GM23338 (cell line): ENCODE data around the gene SNX7. TPM values are rescaled to one million over a fixed set of nuclear protein-coding genes. Genes with fewer than 3 reads are reported as not detected.

Experiments used
- ATAC-seq: fragments of 200-7000 bp; cut with Tn5 transposase; 3 replicates; pipeline ENCODE4 v1.9.1; 2020
- DNase-seq: peaks from one replicate; pipeline ENCODE4 v3.0.0-alpha.2; 2015; ENCODE audit warnings: low spot score
- H2AFZ ChIP-seq: fragments of 200-600 bp; sonication (generic); 2 replicates; pipeline ENCODE4 v1.8.0; 2016; ENCODE audit warnings: antibody characterized with exemption, mild to moderate bottlenecking, moderate library complexity
- H3F3A ChIP-seq: fragments of 200-600 bp; sonication (generic); replicated peaks from 2 replicates; pipeline ENCODE4 v1.8.0; 2017; ENCODE audit warnings: antibody characterized with exemption, mixed run types, low read depth
- H3K27ac ChIP-seq: fragments of 200-600 bp; sonication (generic); 2 replicates; pipeline ENCODE4 v1.6.1; 2016; ENCODE audit warnings: low read depth
- H3K27me3 ChIP-seq: fragments of 200-600 bp; sonication (generic); 2 replicates; pipeline ENCODE4 v1.8.0; 2016; ENCODE audit warnings: mild to moderate bottlenecking, mixed run types, moderate library complexity; ENCODE audit not compliant: insufficient read depth
- H3K36me3 ChIP-seq: fragments of 200-600 bp; sonication (generic); 2 replicates; pipeline ENCODE4 v1.8.0; 2016; ENCODE audit warnings: mild to moderate bottlenecking; ENCODE audit not compliant: insufficient read depth
- H3K4me1 ChIP-seq: fragments of 200-600 bp; sonication (generic); 2 replicates; pipeline ENCODE4 v1.8.0; 2016; ENCODE audit warnings: mild to moderate bottlenecking, moderate library complexity; ENCODE audit not compliant: insufficient read depth
- H3K4me2 ChIP-seq: fragments of 200-600 bp; sonication (generic); 2 replicates; pipeline ENCODE4 v1.7.1; 2017; ENCODE audit warnings: mixed run types
- H3K4me3 ChIP-seq: fragments of 200-600 bp; sonication (generic); 2 replicates; pipeline ENCODE4 v1.6.1; 2016; ENCODE audit warnings: mixed run types
- H3K79me2 ChIP-seq: fragments of 200-600 bp; sonication (generic); replicated peaks from 2 replicates; pipeline ENCODE4 v1.8.0; 2017; ENCODE audit warnings: mild to moderate bottlenecking; ENCODE audit not compliant: insufficient read depth
- H3K9me2 ChIP-seq: fragments of 200-600 bp; sonication (generic); 2 replicates; pipeline ENCODE4 v1.8.0; 2017; ENCODE audit not compliant: insufficient read depth
- H4K20me1 ChIP-seq: fragments of 200-600 bp; sonication (generic); replicated peaks from 2 replicates; pipeline ENCODE4 v1.8.0; 2017; ENCODE audit warnings: mild to moderate bottlenecking; ENCODE audit not compliant: insufficient read depth
- H3K27ac Mint-ChIP-seq: 2 replicates; pipeline ENCODE4 v1.8.0; 2020; ENCODE audit warnings: inconsistent platforms, mild to moderate bottlenecking, moderate library complexity, mixed read lengths
- H3K27me3 Mint-ChIP-seq: 3 replicates; pipeline ENCODE4 v1.8.0; 2022; ENCODE audit warnings: low read depth, mild to moderate bottlenecking, moderate library complexity, mixed read lengths, inconsistent platforms; ENCODE audit not compliant: insufficient read depth, poor library complexity
- H3K36me3 Mint-ChIP-seq: 3 replicates; pipeline ENCODE4 v1.8.0; 2021; ENCODE audit warnings: low read depth, mild to moderate bottlenecking, inconsistent platforms, moderate library complexity, mixed read lengths
- H3K4me1 Mint-ChIP-seq: 3 replicates; pipeline ENCODE4 v1.8.0; 2020; ENCODE audit warnings: mild to moderate bottlenecking, inconsistent platforms, mixed read lengths
- H3K4me3 Mint-ChIP-seq: 3 replicates; pipeline ENCODE4 v1.8.0; 2021; ENCODE audit warnings: moderate library complexity, mild to moderate bottlenecking, inconsistent platforms, mixed read lengths
- H3K9me3 Mint-ChIP-seq: 3 replicates; pipeline ENCODE4 v1.8.0; 2020; ENCODE audit warnings: moderate library complexity, mild to moderate bottlenecking, inconsistent platforms, mixed read lengths
- CREB1 ChIP-seq: fragments of 250-450 bp; sonication (Bioruptor Pico); IDR thresholded peaks from 2 replicates; pipeline ENCODE4 v1.5.0; 2020; ENCODE audit warnings: low read depth, mild to moderate bottlenecking, moderate library complexity
- CTCF ChIP-seq, 2 experiments: fragments of 200-600 bp in 1 of 2; sonication (generic) in 1 of 2; conservative IDR thresholded peaks; 2 replicates each; pipeline versions ENCODE4 v1.5.1 to v1.6.1; 2016 to 2017; ENCODE audit warnings: antibody characterized with exemption in 2 of 2, low read depth in 2 of 2, mild to moderate bottlenecking in 2 of 2, moderate library complexity in 1 of 2
- ETS1 ChIP-seq: IDR thresholded peaks from 2 replicates; pipeline ENCODE4 v1.6.1; 2016; ENCODE audit warnings: antibody characterized with exemption
- EZH2 ChIP-seq: fragments of 200-600 bp; sonication (generic); IDR thresholded peaks from one replicate; pipeline ENCODE4 v1.8.0; 2017; ENCODE audit warnings: antibody characterized with exemption, mild to moderate bottlenecking, low read depth; ENCODE audit not compliant: unreplicated experiment
- EZH2phosphoT487 ChIP-seq: fragments of 200-600 bp; sonication (generic); IDR thresholded peaks from one replicate; pipeline ENCODE4 v1.8.1; 2018; ENCODE audit warnings: antibody characterized with exemption; ENCODE audit not compliant: unreplicated experiment
- JUNB ChIP-seq: IDR thresholded peaks from one replicate; pipeline ENCODE4 v1.6.1; 2016; ENCODE audit warnings: antibody characterized with exemption; ENCODE audit not compliant: unreplicated experiment
- NANOG ChIP-seq: IDR thresholded peaks from 2 replicates; pipeline ENCODE4 v1.6.1; 2016; ENCODE audit warnings: antibody characterized with exemption, borderline replicate concordance
- POLR2AphosphoS5 ChIP-seq: IDR thresholded peaks from 2 replicates; pipeline ENCODE4 v1.6.1; 2016; ENCODE audit warnings: antibody characterized with exemption, low read depth
- REST ChIP-seq: IDR thresholded peaks from one replicate; pipeline ENCODE4 v1.6.1; 2018; ENCODE audit warnings: antibody characterized with exemption; ENCODE audit not compliant: unreplicated experiment
- STAT1 ChIP-seq: IDR thresholded peaks from one replicate; pipeline ENCODE4 v1.6.1; 2016; ENCODE audit warnings: antibody characterized with exemption; ENCODE audit not compliant: unreplicated experiment
- ZNF114 ChIP-seq: fragments of 250-450 bp; sonication (Bioruptor Pico); IDR thresholded peaks from 2 replicates; pipeline ENCODE4 v1.5.0; 2020; ENCODE audit warnings: mild to moderate bottlenecking, moderate library complexity
- ZNF331 ChIP-seq: fragments of 250-450 bp; sonication (Bioruptor Pico); IDR thresholded peaks from 2 replicates; pipeline ENCODE4 v1.5.0; 2020; ENCODE audit warnings: low read depth, mild to moderate bottlenecking, moderate library complexity
- polyA plus RNA-seq: library from polyadenylated mRNA; unstranded; fragments of >200 nt; fragmentation: Nextera tagmentation; extraction: Ambion mirVana; gene quantifications from 2 replicates; pipeline ENCODE4 v1.2.1, GENCODE V29; 2016
- total RNA-seq: library from RNA; depleted of rRNA; stranded (reverse); fragments of >200 nt; shearing (Covaris generic); gene quantifications from 2 replicates; pipeline ENCODE4 v1.2.3, GENCODE V29; 2014
- TF ChIP-seq, protein P1 (sequence below): fragments of 250-450 bp; sonication (Bioruptor Pico); IDR thresholded peaks from 2 replicates; pipeline ENCODE4 v1.5.0; 2020; ENCODE audit warnings: mild to moderate bottlenecking, moderate library complexity

Gene SNX7
- total and polyA plus RNA-seq, 2 experiments from 2014 or later, result 20.4 to 23.0 TPM

GRCh38 chr1:98723574-98723973 is 62.1 kb downstream of the SNX7 start:
- no peak overlapping the region for H3K4me2 ChIP-seq
- H3K4me3 ChIP-seq, result no peak overlapping the region
- H3K4me3 Mint-ChIP-seq, result no peak overlapping the region
- H3K36me3 ChIP-seq, result no peaks in the 10 kb centered on the region
- H3K27me3 Mint-ChIP-seq, result no peaks in the 10 kb centered on the region
- H4K20me1 ChIP-seq, result no peaks in the 10 kb centered on the region
- peaks cover 11% of the 10 kb centered on the region; the same call in 2 of the 3 replicates for H3K36me3 Mint-ChIP-seq
- H3K4me1 Mint-ChIP-seq, result peaks cover 11% of the 10 kb centered on the region
- H3K4me1 ChIP-seq, result peaks cover 11% of the 10 kb centered on the region; the same call in 1 of the 2 replicates
- H3K9me2 ChIP-seq, result no peaks in the 10 kb centered on the region
- H3K27ac ChIP-seq, result no peak overlapping the region
- TF ChIP-seq STAT1 (no peak), POLR2AphosphoS5 (no peak), REST (no peak), CTCF (conservative IDR thresholded peaks at IDR 0.05; ENCODE audit: low read depth in 2 of 2) (no peak), NANOG (no peak), ETS1 (no peak), EZH2 (no peak), JUNB (no peak), ZNF331 (CRISPR knock-in tag) (no peak), ZNF114 (CRISPR knock-in tag) (no peak), CREB1 (CRISPR knock-in tag) (no peak), EZH2phosphoT487 (no peak)
- TF ChIP-seq, protein P1, sequence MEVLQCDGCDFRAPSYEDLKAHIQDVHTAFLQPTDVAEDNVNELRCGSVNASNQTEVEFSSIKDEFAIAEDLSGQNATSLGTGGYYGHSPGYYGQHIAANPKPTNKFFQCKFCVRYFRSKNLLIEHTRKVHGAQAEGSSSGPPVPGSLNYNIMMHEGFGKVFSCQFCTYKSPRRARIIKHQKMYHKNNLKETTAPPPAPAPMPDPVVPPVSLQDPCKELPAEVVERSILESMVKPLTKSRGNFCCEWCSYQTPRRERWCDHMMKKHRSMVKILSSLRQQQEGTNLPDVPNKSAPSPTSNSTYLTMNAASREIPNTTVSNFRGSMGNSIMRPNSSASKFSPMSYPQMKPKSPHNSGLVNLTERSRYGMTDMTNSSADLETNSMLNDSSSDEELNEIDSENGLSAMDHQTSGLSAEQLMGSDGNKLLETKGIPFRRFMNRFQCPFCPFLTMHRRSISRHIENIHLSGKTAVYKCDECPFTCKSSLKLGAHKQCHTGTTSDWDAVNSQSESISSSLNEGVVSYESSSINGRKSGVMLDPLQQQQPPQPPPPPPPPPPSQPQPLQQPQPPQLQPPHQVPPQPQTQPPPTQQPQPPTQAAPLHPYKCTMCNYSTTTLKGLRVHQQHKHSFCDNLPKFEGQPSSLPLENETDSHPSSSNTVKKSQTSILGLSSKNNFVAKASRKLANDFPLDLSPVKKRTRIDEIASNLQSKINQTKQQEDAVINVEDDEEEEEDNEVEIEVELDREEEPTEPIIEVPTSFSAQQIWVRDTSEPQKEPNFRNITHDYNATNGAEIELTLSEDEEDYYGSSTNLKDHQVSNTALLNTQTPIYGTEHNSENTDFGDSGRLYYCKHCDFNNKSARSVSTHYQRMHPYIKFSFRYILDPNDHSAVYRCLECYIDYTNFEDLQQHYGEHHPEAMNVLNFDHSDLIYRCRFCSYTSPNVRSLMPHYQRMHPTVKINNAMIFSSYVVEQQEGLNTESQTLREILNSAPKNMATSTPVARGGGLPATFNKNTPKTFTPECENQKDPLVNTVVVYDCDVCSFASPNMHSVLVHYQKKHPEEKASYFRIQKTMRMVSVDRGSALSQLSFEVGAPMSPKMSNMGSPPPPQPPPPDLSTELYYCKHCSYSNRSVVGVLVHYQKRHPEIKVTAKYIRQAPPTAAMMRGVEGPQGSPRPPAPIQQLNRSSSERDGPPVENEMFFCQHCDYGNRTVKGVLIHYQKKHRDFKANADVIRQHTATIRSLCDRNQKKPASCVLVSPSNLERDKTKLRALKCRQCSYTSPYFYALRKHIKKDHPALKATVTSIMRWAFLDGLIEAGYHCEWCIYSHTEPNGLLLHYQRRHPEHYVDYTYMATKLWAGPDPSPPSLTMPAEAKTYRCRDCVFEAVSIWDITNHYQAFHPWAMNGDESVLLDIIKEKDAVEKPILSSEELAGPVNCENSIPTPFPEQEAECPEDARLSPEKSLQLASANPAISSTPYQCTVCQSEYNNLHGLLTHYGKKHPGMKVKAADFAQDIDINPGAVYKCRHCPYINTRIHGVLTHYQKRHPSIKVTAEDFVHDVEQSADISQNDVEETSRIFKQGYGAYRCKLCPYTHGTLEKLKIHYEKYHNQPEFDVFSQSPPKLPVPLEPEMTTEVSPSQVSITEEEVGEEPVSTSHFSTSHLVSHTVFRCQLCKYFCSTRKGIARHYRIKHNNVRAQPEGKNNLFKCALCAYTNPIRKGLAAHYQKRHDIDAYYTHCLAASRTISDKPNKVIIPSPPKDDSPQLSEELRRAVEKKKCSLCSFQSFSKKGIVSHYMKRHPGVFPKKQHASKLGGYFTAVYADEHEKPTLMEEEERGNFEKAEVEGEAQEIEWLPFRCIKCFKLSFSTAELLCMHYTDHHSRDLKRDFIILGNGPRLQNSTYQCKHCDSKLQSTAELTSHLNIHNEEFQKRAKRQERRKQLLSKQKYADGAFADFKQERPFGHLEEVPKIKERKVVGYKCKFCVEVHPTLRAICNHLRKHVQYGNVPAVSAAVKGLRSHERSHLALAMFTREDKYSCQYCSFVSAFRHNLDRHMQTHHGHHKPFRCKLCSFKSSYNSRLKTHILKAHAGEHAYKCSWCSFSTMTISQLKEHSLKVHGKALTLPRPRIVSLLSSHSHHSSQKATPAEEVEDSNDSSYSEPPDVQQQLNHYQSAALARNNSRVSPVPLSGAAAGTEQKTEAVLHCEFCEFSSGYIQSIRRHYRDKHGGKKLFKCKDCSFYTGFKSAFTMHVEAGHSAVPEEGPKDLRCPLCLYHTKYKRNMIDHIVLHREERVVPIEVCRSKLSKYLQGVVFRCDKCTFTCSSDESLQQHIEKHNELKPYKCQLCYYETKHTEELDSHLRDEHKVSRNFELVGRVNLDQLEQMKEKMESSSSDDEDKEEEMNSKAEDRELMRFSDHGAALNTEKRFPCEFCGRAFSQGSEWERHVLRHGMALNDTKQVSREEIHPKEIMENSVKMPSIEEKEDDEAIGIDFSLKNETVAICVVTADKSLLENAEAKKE (CRISPR knock-in tag), result no peak
- no peaks in the 10 kb centered on the region for H3K79me2 ChIP-seq
- DNase-seq, result no peak
- H3K27ac Mint-ChIP-seq, result no peak overlapping the region
- no peaks in the 10 kb centered on the region; the same call in 2 of the 3 replicates for H3K9me3 Mint-ChIP-seq
- no peaks in the 10 kb centered on the region for H3K27me3 ChIP-seq
- no peak for ATAC-seq
- no peak overlapping the region for H2AFZ ChIP-seq
- no peaks in the 10 kb centered on the region for H3F3A ChIP-seq
